CD4-positive, alpha-beta memory T cell (primary cell): ENCODE results near the gene PKDCC. TPM values are rescaled to one million over a fixed set of nuclear protein-coding genes. Genes with fewer than 3 reads are reported as not detected.

Source experiments
- CTCF ChIA-PET: fragments of 350-600 bp; sonication (Branson Sonifier 250); formaldehyde crosslinking; loops from one replicate; lab custom pipeline; 2021; ENCODE audit warnings: inconsistent platforms; ENCODE audit not compliant: partially characterized antibody; lab: Charles Lee
- POLR2A ChIA-PET: fragments of 350-600 bp; sonication (Branson Sonifier 250); formaldehyde crosslinking; loops from one replicate; lab custom pipeline; 2021; ENCODE audit not compliant: partially characterized antibody; lab: Charles Lee
- DNase-seq, 5 donors: peaks; one replicate each; pipeline versions ENCODE4 v3.0.0 to v3.0.0-alpha.2; 2020 to 2022; ENCODE audit warnings: mixed read lengths in 1 of 5
- H3K27ac ChIP-seq: one replicate; pipeline ENCODE4 v1.7.0; 2013; ENCODE audit warnings: low read depth, low read length
- H3K27me3 ChIP-seq: 2 replicates; pipeline ENCODE4 v1.7.0; 2013; ENCODE audit warnings: mild to moderate bottlenecking, low read length, moderate library complexity; ENCODE audit not compliant: insufficient read depth
- H3K36me3 ChIP-seq: 2 replicates; pipeline ENCODE4 v1.7.0; 2013; ENCODE audit warnings: mild to moderate bottlenecking, low read length, moderate library complexity; ENCODE audit not compliant: insufficient read depth
- H3K4me1 ChIP-seq: 2 replicates; pipeline ENCODE4 v1.7.0; 2013; ENCODE audit warnings: mild to moderate bottlenecking, low read length, moderate library complexity; ENCODE audit not compliant: insufficient read depth
- H3K4me3 ChIP-seq, 2 donors: one replicate each; pipeline ENCODE4 v1.7.0; 2013; ENCODE audit warnings: low read length in 2 of 2, mild to moderate bottlenecking in 1 of 2
- H3K9me3 ChIP-seq, 2 donors: one replicate each; pipeline ENCODE4 v1.7.0; 2013; ENCODE audit warnings: low read length in 2 of 2, control low read depth in 1 of 2; ENCODE audit not compliant: control insufficient read depth in 1 of 2
- H3K27ac Mint-ChIP-seq, 7 donors: one replicate each; pipeline ENCODE4 v1.8.0; 2020 to 2021; ENCODE audit warnings: mixed read lengths in 7 of 7, mild to moderate bottlenecking in 6 of 7, inconsistent platforms in 3 of 7, moderate library complexity in 3 of 7
- H3K27me3 Mint-ChIP-seq, 2 donors: one replicate each; pipeline ENCODE4 v1.8.0; 2020 to 2021; ENCODE audit warnings: mixed read lengths in 2 of 2
- H3K36me3 Mint-ChIP-seq, 2 donors: one replicate each; pipeline ENCODE4 v1.8.0; 2020 to 2021; ENCODE audit warnings: mixed read lengths in 2 of 2, inconsistent platforms in 1 of 2, mild to moderate bottlenecking in 1 of 2
- H3K4me1 Mint-ChIP-seq, 4 donors: one replicate each; pipeline ENCODE4 v1.8.0; 2020 to 2021; ENCODE audit warnings: mixed read lengths in 4 of 4, mild to moderate bottlenecking in 1 of 4
- H3K4me3 Mint-ChIP-seq, 8 donors: one replicate each; pipeline ENCODE4 v1.8.0; 2020 to 2021; ENCODE audit warnings: mixed read lengths in 8 of 8, mild to moderate bottlenecking in 7 of 8, moderate library complexity in 6 of 8, inconsistent platforms in 3 of 8
- H3K9me3 Mint-ChIP-seq, 8 donors: one replicate each; pipeline ENCODE4 v1.8.0; 2020 to 2021; ENCODE audit warnings: mixed read lengths in 8 of 8, mild to moderate bottlenecking in 5 of 8, inconsistent platforms in 3 of 8, moderate library complexity in 1 of 8
- intact Hi-C: fragments of 100-400 bp; cut with micrococcal nuclease; formaldehyde crosslinking; loops from one replicate; pipeline ENCODE4 v1.15.1; 2023
- polyA plus RNA-seq, 2 donors: library from polyadenylated mRNA; unstranded; fragments of 300-500 nt; fragmentation: Illumina TruSeq; gene quantifications; one replicate each; pipeline ENCODE4 v1.2.3, GENCODE V29; 2021
- total RNA-seq, 2 experiments: library from RNA; stranded (reverse); gene quantifications; one replicate each; pipeline ENCODE4 v1.2.3, GENCODE V29; 2021

PKDCC gene, protein sequence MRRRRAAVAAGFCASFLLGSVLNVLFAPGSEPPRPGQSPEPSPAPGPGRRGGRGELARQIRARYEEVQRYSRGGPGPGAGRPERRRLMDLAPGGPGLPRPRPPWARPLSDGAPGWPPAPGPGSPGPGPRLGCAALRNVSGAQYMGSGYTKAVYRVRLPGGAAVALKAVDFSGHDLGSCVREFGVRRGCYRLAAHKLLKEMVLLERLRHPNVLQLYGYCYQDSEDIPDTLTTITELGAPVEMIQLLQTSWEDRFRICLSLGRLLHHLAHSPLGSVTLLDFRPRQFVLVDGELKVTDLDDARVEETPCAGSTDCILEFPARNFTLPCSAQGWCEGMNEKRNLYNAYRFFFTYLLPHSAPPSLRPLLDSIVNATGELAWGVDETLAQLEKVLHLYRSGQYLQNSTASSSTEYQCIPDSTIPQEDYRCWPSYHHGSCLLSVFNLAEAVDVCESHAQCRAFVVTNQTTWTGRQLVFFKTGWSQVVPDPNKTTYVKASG
- total RNA-seq, result not detected
- polyA plus RNA-seq, result under 1 TPM in 1 of 2 donors, not detected in 1; 0.41 TPM

DNA sequence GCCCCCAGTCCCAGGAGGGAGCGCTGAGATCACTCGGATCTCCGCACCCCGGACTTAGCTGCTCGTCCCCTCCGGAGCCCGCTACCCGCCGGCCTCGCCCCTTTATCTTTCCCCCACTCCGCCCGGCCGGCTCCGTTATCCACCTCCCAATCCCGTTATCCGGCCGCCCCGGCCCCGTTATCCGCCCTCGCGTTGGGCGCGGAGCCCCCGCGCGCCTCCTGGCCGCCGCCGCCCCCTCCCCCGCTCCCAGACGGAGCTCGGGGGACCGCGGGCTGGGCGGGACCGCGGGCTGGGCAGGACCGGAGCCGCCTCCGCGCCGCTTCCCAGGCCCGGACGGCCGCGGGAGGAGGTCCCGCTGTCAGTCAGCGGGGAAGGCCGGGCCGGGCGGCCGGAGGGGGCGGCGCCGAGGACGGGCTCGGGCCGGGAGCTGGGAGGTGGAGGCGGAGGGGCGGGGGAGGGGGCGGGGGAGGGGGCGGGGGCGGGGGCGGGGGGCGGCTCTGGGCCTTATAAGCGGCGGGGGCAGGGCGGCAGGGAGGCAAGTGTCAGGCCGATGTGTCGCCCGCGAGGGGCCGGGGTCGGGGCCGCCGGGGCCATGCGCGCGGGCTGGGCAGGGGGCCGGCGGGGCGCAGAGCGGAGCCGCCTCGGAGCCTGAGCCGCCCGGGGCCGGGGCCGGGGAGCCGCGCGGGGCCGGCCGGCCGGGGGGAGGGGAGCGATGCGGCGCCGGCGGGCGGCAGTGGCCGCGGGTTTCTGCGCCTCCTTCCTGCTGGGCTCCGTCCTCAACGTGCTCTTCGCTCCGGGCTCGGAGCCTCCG lies at the start of gene PKDCC:
Gene PKDCC (plus strand): TSS at position 534 of the 811 bp plus-strand sequence. CDS start 179 bp downstream, at position 713.
- peaks cover 0 to 2% (median 0%) of the 10 kb centered on the region in 8 donors for H3K9me3 Mint-ChIP-seq
- no peaks in the 10 kb centered on the region for H3K36me3 Mint-ChIP-seq
- Histone ChIP-seq H3K9me3 (no peaks in the 10 kb centered on the region), H3K4me1 (peaks cover 6% of the 10 kb centered on the region), H3K27ac (no peak within 1 kb of the TSS), H3K4me3 (peak within 1 kb of the TSS in 1 of 2 donors; percentile 27), H3K36me3 (no peaks in the 10 kb centered on the region), H3K27me3 (peaks cover 17% of the 10 kb centered on the region)
- H3K27ac Mint-ChIP-seq, result peak within 1 kb of the TSS in 1 of 7 donors; percentile 62
- ChIA-PET POLR2A (no interaction called here), CTCF (interaction anchor here (1.4 kb wide), 1 partner anchor 178 kb away, joined by 3 read pairs; no protein-coding TSS in a partner anchor)
- H3K4me1 Mint-ChIP-seq, result peaks cover 2 to 18% (median 5%) of the 10 kb centered on the region in 4 donors
- H3K4me3 Mint-ChIP-seq, result peak within 1 kb of the TSS; percentile 77 to 82 (median 80)
- DNase-seq, result peak in 4 of 5 donors; percentile 9 to 28 (median 19)
- intact Hi-C loops, result no loop called here
- peaks cover 34 to 35% of the 10 kb centered on the region in 2 donors for H3K27me3 Mint-ChIP-seq

DNA sequence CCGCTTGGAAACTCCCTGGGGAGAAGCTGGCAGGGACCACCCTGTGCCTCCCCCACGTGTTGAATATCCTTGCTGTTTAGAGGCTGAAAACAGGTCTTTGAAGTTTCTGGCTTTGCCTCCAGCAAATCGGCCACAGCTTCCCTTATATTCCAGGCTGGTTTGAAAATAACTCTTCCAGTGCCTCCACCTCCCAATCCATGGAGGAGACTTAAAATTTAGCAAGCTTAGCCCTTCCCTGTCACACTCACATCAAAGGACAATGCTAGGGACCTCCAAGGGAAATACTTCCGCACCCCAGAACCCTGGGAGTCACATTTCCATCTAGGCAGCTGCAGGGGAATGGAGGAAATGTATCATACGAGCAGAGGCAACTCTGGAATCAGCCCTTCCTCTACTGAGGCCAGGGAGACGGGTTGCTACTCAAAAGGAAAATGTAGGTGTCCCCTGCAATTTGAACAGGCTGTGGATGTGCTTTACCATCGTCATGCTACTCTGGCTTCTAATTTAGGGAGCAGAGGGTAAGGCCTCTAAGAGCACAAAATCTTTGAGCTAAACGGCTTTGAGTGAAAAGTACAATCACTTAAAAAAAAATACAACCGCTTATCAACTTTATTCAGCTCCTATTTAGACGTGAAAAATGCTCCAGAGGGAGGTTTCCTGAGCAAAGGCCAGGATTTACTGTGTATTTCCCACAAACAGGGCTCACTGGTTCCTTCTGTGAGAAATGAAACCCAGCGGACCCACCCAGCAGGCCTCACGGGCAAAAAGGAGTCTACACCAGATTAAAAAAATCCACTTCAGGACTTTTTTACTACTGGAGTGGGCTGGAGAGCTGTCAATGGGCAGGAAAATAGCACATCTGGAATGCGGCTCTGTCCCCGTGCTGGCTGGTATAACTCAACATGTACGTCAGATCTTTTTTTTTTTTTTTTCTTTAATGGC lies 49.4 kb upstream of the PKDCC start:
- Mint-ChIP-seq H3K36me3 (no peaks in the 10 kb centered on the region), H3K4me1 (no peaks in the 10 kb centered on the region), H3K9me3 (peaks cover 0 to 8% (median 4%) of the 10 kb centered on the region in 8 donors), H3K4me3 (no peak overlapping the region), H3K27ac (no peak overlapping the region), H3K27me3 (peaks cover 1 to 11% of the 10 kb centered on the region in 2 donors)
- intact Hi-C loops, result no loop called here
- no peaks in the 10 kb centered on the region for H3K4me1 ChIP-seq
- ChIA-PET POLR2A (no interaction called here), CTCF (interaction anchor here (0.7 kb wide), 1 partner anchor 16 kb away, joined by 3 read pairs; no protein-coding TSS in a partner anchor)
- no peak for DNase-seq
- no peak overlapping the region for H3K4me3 ChIP-seq
- H3K27ac ChIP-seq, result no peak overlapping the region
- H3K9me3 ChIP-seq, result no peaks in the 10 kb centered on the region
- H3K27me3 ChIP-seq, result no peaks in the 10 kb centered on the region
- no peaks in the 10 kb centered on the region for H3K36me3 ChIP-seq

DNA sequence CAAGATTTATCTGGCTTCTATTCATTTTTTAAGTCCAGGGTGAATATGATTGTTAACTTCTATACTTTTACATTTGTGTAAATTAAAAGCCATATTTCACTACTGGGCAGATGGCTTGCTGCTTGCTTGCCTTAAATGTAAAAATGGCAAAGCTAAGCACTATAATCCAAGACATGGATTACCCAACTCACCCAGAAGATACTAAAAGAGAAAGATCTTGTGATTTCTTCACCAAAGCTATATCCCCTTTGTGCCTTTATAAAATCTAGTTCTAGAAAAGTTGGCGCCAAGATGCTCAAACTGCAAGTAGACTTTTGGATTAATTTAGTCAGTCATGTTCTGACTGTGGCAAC lies 48.7 kb upstream of the PKDCC start:
- Histone ChIP-seq H3K27me3 (no peaks in the 10 kb centered on the region), H3K4me3 (no peak overlapping the region), H3K9me3 (peaks cover 0 to 4% of the 10 kb centered on the region in 2 donors), H3K36me3 (no peaks in the 10 kb centered on the region), H3K27ac (no peak overlapping the region), H3K4me1 (no peaks in the 10 kb centered on the region)
- H3K9me3 Mint-ChIP-seq, result peaks cover 0 to 12% (median 9%) of the 10 kb centered on the region in 8 donors
- POLR2A ChIA-PET, result no interaction called here
- DNase-seq, result no peak
- peaks cover 1 to 11% of the 10 kb centered on the region in 2 donors for H3K27me3 Mint-ChIP-seq
- no peaks in the 10 kb centered on the region for H3K4me1 Mint-ChIP-seq
- intact Hi-C loops, result no loop called here
- H3K4me3 Mint-ChIP-seq, result no peak overlapping the region
- H3K27ac Mint-ChIP-seq, result no peak overlapping the region
- peaks cover 0 to 2% of the 10 kb centered on the region in 2 donors for H3K36me3 Mint-ChIP-seq
- CTCF ChIA-PET, result interaction anchor here (0.7 kb wide), 1 partner anchor 17 kb away, joined by 3 read pairs; no protein-coding TSS in a partner anchor

DNA sequence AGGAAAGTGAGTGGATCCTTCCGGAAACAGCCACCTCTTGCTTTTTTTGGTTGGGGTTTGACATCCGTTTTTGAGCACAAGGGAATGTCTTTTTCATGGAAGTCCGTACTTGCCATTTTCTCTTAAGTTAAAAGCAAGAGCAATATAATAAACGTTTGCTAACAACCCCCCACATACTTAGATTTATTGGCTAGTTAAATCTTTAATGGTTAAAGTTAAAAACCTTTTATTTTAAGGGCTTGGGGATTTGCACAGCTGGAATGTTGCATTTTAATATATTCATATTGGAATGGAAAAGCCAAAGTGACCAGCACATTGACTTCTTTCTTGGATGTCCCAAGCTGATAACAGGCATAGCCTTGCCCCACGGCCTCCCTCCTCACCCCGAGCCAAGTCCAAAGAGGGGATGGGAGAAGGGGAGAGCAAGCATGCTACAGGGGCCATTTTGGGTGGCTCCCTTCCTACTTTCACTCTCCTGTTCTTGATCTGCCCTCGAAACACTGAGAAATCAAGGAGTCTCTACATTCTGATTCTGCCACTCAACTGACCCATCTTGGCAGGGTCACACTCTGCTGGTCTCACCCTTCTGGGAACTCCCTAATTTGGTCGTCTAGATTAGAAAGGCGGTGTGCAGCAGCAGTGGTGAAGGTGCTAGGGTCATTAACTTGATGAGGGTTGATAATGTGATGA lies 48.1 kb upstream of the PKDCC start:
- peaks cover 0 to 17% (median 13%) of the 10 kb centered on the region in 8 donors for H3K9me3 Mint-ChIP-seq
- Histone ChIP-seq H3K27ac (no peak overlapping the region), H3K4me1 (no peaks in the 10 kb centered on the region), H3K36me3 (no peaks in the 10 kb centered on the region), H3K27me3 (no peaks in the 10 kb centered on the region), H3K4me3 (no peak overlapping the region), H3K9me3 (peaks cover 0 to 4% of the 10 kb centered on the region in 2 donors)
- H3K27me3 Mint-ChIP-seq, result peaks cover 1 to 10% of the 10 kb centered on the region in 2 donors
- no peak overlapping the region for H3K27ac Mint-ChIP-seq
- no peak overlapping the region for H3K4me3 Mint-ChIP-seq
- ChIA-PET POLR2A (no interaction called here), CTCF (interaction anchor here (0.7 kb wide), 1 partner anchor 18 kb away, joined by 3 read pairs; no protein-coding TSS in a partner anchor)
- DNase-seq, result no peak
- H3K4me1 Mint-ChIP-seq, result no peaks in the 10 kb centered on the region
- intact Hi-C loops, result no loop called here
- peaks cover 0 to 3% of the 10 kb centered on the region in 2 donors for H3K36me3 Mint-ChIP-seq

DNA sequence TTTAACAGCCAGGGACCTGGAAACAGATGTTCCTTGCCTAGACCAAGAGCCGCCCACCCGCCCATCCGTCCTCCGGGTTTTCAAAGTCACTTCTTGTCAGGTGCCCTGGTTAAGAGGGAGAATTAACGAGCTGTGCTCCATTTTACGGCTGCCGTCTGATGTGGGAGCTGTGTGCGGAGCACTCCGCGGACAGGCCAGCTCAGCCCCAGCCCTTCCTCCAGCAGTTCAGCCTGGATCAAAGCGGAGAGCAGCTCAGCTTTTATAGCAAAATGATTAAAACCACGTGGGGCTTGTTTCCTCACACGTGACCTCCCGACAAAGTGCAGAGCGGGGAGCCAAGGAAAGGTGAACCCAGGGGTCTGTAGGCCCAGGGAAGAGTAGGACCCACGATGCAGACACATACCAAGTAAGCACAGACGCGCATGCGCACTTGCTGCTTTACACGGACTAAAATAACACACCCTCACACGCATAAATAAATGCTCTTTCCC lies 46.1 kb upstream of the PKDCC start:
- H3K27ac Mint-ChIP-seq, result no peak overlapping the region
- ChIA-PET CTCF (no interaction called here), POLR2A (no interaction called here)
- Histone ChIP-seq H3K27ac (no peak overlapping the region), H3K4me3 (no peak overlapping the region), H3K36me3 (no peaks in the 10 kb centered on the region), H3K9me3 (peaks cover 0 to 4% of the 10 kb centered on the region in 2 donors), H3K4me1 (no peaks in the 10 kb centered on the region), H3K27me3 (no peaks in the 10 kb centered on the region)
- H3K9me3 Mint-ChIP-seq, result peaks cover 0 to 25% (median 18%) of the 10 kb centered on the region in 8 donors
- H3K4me1 Mint-ChIP-seq, result peaks cover 0 to 1% (median 0%) of the 10 kb centered on the region in 4 donors
- no peak overlapping the region for H3K4me3 Mint-ChIP-seq
- DNase-seq, result no peak
- H3K36me3 Mint-ChIP-seq, result peaks cover 0 to 3% of the 10 kb centered on the region in 2 donors
- peaks cover 3 to 15% of the 10 kb centered on the region in 2 donors for H3K27me3 Mint-ChIP-seq
- intact Hi-C loops, result no loop called here

DNA sequence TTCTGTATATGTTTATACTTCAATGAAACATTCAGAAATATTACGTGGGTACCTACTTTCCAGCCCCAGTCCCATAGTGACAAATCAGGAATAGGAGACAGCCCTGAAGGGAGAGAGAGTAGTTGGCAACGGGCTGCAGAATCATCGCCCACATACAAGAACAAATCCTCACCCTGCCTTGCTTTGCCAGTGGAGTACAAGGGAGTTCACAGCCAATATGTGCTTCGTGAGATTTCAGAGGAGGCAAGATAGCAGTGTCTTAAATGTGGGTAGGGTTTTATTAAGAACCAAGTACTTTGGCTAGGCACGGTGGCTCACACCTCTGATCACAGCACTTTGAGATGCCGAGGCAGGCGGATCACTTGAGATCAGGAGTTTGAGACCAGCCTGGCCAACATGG lies 40.3 kb upstream of the PKDCC start:
- no peaks in the 10 kb centered on the region for H3K27me3 ChIP-seq
- H3K4me3 ChIP-seq, result no peak overlapping the region
- Mint-ChIP-seq H3K27me3 (peaks cover 2 to 6% of the 10 kb centered on the region in 2 donors), H3K36me3 (peaks cover 0 to 3% of the 10 kb centered on the region in 2 donors), H3K4me1 (peaks cover 5 to 22% (median 16%) of the 10 kb centered on the region in 4 donors), H3K4me3 (peak overlapping the region in 1 of 8 donors; percentile 9), H3K9me3 (peaks cover 0 to 25% (median 18%) of the 10 kb centered on the region in 8 donors), H3K27ac (no peak overlapping the region)
- peaks cover 0 to 4% of the 10 kb centered on the region in 2 donors for H3K9me3 ChIP-seq
- H3K27ac ChIP-seq, result no peak overlapping the region
- ChIA-PET CTCF (no interaction called here), POLR2A (no interaction called here)
- no peaks in the 10 kb centered on the region for H3K36me3 ChIP-seq
- peaks cover 9% of the 10 kb centered on the region for H3K4me1 ChIP-seq
- DNase-seq, result no peak
- intact Hi-C loops, result no loop called here
